GM06990 (cell line): Measurements from ENCODE around the gene CERS3.
A peak's percentile ranks its signal among the peaks of the same experiment; 100 is the strongest.
"Not testable (repeated sequence)": the region's sequence is repeated elsewhere in the genome, so short reads cannot be mapped to it uniquely, and the experiment has no call there.

Experiments used
- DNase-seq: peaks from one replicate; pipeline ENCODE4 v3.0.0-alpha.2; 2011; ENCODE audit not compliant: insufficient read length; ENCODE audit errors: extremely low read depth
- H3K27me3 ChIP-seq: replicated peaks from 2 replicates; pipeline ENCODE4 v1.6.0; 2011; ENCODE audit warnings: low read length; ENCODE audit not compliant: control insufficient read depth, insufficient read depth
- H3K36me3 ChIP-seq: 2 replicates; pipeline ENCODE4 v1.5.1; 2011; ENCODE audit warnings: low read length; ENCODE audit not compliant: control insufficient read depth, insufficient read depth
- H3K4me3 ChIP-seq: replicated peaks from 2 replicates; pipeline ENCODE4 v1.5.1; 2011; ENCODE audit warnings: low read depth, mild to moderate bottlenecking, control low read depth, low read length
- CTCF ChIP-seq: IDR thresholded peaks from 2 replicates; pipeline ENCODE4 v1.5.1; 2011; ENCODE audit warnings: low read length, control low read depth, mild to moderate bottlenecking, inconsistent platforms; ENCODE audit not compliant: insufficient read depth, poor library complexity, severe bottlenecking

The CERS3 gene

DNA sequence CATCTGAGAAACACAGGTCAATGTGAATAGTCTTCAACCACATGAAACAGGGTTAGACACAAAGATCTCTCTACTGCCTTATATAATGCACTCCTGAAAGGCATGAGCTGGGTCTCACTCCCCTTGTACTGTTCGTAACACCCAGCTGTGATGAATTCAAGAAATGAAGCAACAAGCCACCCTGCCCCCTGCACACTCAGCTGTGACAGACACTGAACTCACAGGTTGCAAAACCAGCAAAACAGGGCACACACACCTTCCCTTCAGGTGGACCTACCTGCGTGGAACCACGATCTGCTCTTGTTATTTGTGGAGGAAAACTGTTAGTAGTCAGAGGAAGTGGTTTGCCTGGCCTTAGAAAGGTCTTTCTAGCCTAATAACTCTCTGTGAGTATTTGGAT is 64.5 kb downstream of the CERS3 start:
- Histone ChIP-seq H3K36me3 (no peaks in the 10 kb centered on the region), H3K4me3 (no peak overlapping the region), H3K27me3 (no peaks in the 10 kb centered on the region)
- TF ChIP-seq CTCF = no peak
- no peak for DNase-seq

DNA sequence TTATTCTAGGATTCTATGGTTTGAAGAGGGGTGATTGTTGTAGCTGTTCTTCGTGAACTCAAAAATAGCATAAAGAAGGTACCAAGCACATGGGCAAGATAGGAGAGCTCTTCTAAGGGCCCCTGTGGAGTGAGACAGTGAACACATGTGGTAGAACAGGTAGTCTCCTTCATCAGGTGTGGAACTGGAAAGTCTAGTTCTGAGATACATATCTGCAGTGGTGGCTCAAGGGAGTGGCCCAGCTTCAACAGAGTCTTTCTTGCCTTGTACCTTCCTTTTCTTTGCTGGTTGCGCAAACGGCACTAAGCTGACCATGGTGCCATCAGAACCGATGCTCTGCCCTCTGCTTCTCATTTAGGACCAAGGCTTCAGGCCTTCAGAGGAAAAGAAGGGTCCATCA is 65.2 kb downstream of the CERS3 start:
- Histone ChIP-seq H3K36me3 (no peaks in the 10 kb centered on the region), H3K4me3 (no peak overlapping the region), H3K27me3 (no peaks in the 10 kb centered on the region)
- no peak for TF ChIP-seq CTCF
- DNase-seq = no peak

- peak; percentile 37 for DNase-seq
- H3K4me3 ChIP-seq = no peak overlapping the region
- no peak for TF ChIP-seq CTCF
- H3K36me3 ChIP-seq = no peaks in the 10 kb centered on the region
- no peaks in the 10 kb centered on the region for H3K27me3 ChIP-seq
Observed at GRCh38 chr15:100461049-100461448, 67.7 kb downstream of the CERS3 start.

- TF ChIP-seq CTCF = no peak
- no peak overlapping the region for H3K4me3 ChIP-seq
- no peaks in the 10 kb centered on the region for H3K36me3 ChIP-seq
- no peak for DNase-seq
- no peaks in the 10 kb centered on the region for H3K27me3 ChIP-seq
Observed at GRCh38 chr15:100457201-100457600, 71.5 kb downstream of the CERS3 start.

GRCh38 chr15:100454148-100454547 is 74.6 kb downstream of the CERS3 start:
- Histone ChIP-seq H3K4me3 (no peak overlapping the region), H3K36me3 (no peaks in the 10 kb centered on the region), H3K27me3 (no peaks in the 10 kb centered on the region)
- no peak for TF ChIP-seq CTCF
- no peak for DNase-seq

DNA sequence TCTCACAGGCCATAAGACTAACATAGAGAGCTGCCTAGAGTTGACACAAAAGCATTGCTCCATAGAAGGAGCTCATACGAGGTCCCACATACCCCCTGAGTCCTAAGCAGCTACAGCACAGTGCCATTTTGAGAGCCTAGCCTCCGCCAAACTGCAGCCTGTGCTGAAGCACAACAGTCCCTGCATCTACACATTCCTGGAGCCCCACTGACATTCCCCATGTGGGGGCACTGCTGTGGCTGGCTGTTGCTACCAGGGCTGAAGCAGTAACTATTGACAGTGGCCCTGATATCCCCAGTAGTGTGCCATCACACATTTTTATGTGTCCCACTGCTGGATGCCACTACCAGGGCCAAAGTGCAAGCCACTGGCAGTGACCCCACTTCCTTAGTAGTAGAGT is 80.3 kb downstream of the CERS3 start:
- H3K36me3 ChIP-seq = no peaks in the 10 kb centered on the region
- H3K4me3 ChIP-seq = no peak overlapping the region
- DNase-seq = no peak
- no peak for TF ChIP-seq CTCF
- H3K27me3 ChIP-seq = no peaks in the 10 kb centered on the region

- not testable (repeated sequence) for DNase-seq, H3K36me3 ChIP-seq, H3K4me3 ChIP-seq, H3K27me3 ChIP-seq
Observed at GRCh38 chr15:100441063-100441462, 87.7 kb downstream of the CERS3 start.
